Adipocyte (in vitro differentiated cells): ENCODE data around the gene PDSS2.
"Not testable (repeated sequence)": the region's sequence is repeated elsewhere in the genome, so short reads cannot be mapped to it uniquely, and the experiment has no call there.

Source experiments
- DNase-seq: peaks from one replicate; pipeline ENCODE4 v3.0.0-alpha.2; 2015; ENCODE audit warnings: low read depth
- H3K27me3 ChIP-seq: replicated peaks from 2 replicates; pipeline ENCODE4 v1.7.0; 2013; ENCODE audit warnings: mild to moderate bottlenecking, low read length, moderate library complexity; ENCODE audit not compliant: control insufficient read depth, insufficient read depth
- H3K36me3 ChIP-seq: 2 replicates; pipeline ENCODE4 v1.7.0; 2013; ENCODE audit warnings: low read length, mild to moderate bottlenecking, moderate library complexity; ENCODE audit not compliant: control insufficient read depth, insufficient read depth, severe bottlenecking
- H3K4me1 ChIP-seq: 2 replicates; pipeline ENCODE4 v1.7.0; 2013; ENCODE audit warnings: mild to moderate bottlenecking, low read length, moderate library complexity; ENCODE audit not compliant: control insufficient read depth, insufficient read depth
- H3K4me3 ChIP-seq: 2 replicates; pipeline ENCODE4 v1.7.0; 2013; ENCODE audit warnings: mild to moderate bottlenecking, low read length, moderate library complexity
- H3K9ac ChIP-seq: 2 replicates; pipeline ENCODE4 v1.7.0; 2013; ENCODE audit warnings: mild to moderate bottlenecking, low read length, moderate library complexity
- H3K9me3 ChIP-seq: 2 replicates; pipeline ENCODE4 v1.7.0; 2013; ENCODE audit warnings: mild to moderate bottlenecking, low read length, moderate library complexity; ENCODE audit not compliant: control insufficient read depth

PDSS2 gene

DNA sequence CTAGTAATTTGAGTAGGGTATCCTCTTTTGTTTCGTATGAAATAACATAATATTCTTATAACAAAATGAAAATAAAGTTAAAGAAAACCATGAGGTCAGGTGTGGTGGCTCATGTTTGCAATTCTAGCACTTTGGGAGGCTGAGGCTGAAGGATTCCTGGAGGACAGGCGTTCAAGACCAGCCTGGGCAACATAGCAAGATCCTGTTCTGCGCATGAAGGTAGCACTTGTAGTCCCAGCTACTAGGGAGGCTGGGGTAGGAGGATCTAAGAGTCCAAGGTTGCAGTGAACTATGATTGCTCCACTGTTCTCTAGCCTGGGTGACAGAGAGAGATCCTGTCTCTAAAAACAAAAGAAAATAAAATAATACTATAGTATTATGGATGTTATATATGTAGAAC is 145.6 kb downstream of the PDSS2 start:
- H3K9me3 ChIP-seq, result no peaks in the 10 kb centered on the region
- H3K4me1 ChIP-seq, result peaks cover 8% of the 10 kb centered on the region
- H3K27me3 ChIP-seq, result no peaks in the 10 kb centered on the region
- H3K36me3 ChIP-seq, result no peaks in the 10 kb centered on the region
- no peak overlapping the region for H3K4me3 ChIP-seq
- no peak overlapping the region for H3K9ac ChIP-seq
- no peak for DNase-seq

DNA sequence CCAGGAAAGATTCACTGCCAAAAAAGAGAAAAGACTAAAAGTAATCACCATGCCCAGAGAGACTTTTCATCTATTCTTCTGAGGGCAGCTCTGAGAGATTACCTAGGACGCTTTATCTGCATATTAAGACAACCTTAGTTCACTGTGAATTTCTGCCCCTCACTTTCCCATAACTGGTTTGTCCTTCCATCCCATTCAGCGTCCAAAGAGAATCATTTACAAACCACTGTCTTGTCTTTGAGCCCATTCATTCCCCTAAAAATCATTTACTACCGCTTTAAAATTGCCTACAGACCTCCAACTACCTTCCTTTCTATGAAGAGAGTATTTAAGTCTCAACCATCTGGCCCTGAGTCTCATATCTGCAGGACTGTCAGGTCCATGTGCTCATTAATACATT is 149.0 kb downstream of the PDSS2 start:
- H3K4me1 ChIP-seq, result peaks cover 4% of the 10 kb centered on the region
- no peaks in the 10 kb centered on the region for H3K27me3 ChIP-seq
- DNase-seq, result no peak
- no peak overlapping the region for H3K4me3 ChIP-seq
- H3K9me3 ChIP-seq, result no peaks in the 10 kb centered on the region
- no peaks in the 10 kb centered on the region for H3K36me3 ChIP-seq
- H3K9ac ChIP-seq, result no peak overlapping the region

DNA sequence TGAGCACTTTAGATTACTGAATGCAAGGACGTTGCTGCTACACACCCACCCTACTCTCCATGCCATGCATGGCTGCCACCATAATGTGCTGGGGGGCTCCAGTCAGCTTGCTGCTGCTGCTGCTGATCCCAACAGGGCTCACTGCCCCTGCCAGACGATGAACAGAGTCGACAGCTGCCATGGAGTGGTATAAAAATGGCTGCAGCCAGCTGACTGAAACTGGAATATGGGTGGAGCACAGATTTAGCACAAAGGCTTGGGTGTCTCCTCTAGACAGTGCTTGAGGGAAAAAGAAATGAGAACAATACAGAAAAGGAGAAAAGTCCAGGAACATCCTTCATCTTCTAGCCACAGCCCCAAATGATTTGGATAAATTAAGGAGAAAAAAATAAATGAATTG is 150.7 kb downstream of the PDSS2 start:
- Histone ChIP-seq H3K4me3 (no peak overlapping the region), H3K36me3 (no peaks in the 10 kb centered on the region), H3K9ac (no peak overlapping the region), H3K4me1 (no peaks in the 10 kb centered on the region), H3K27me3 (no peaks in the 10 kb centered on the region), H3K9me3 (no peaks in the 10 kb centered on the region)
- DNase-seq, result no peak

DNA sequence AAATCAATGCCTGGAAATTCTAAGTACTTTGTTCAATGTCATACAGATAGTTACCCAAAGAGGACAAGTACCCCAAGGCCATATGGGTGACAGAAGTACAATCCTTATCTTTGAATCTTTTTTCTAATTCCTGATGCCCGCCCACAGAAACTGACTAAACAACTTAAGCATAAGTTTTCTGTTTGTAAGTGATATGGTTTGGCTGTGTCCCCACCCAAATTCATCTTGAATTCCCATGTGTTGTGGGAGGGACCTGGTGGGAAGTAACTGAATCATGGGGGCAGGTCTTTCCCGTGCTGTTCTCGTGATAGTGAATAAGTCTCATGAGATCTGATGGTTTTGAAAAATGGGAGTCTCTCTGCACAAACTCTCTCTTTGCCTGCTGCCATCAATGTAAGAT is 153.4 kb downstream of the PDSS2 start:
- not testable (repeated sequence) for H3K9me3 ChIP-seq, H3K4me3 ChIP-seq, DNase-seq, H3K27me3 ChIP-seq, H3K36me3 ChIP-seq, H3K9ac ChIP-seq, H3K4me1 ChIP-seq

DNA sequence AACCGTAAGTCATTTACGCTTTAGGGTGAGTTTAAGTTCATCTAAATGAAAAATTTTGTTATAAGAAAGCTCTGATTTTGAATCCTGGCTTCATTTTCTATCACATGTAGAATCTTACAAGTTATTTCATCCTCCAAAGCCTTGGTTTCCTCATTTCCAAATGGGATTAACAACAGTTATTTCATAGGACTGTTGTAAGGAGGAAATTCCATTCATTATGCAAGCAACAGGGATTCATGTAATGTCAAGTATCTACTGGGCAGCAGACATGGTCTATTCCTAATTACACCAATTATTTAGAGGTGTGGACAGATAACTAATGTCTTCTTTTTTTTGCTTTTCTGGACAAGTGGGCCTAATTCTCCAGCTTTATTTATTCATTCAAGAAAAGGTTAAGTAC is 154.0 kb downstream of the PDSS2 start:
- DNase-seq, result no peak
- H3K4me3 ChIP-seq, result no peak overlapping the region
- no peak overlapping the region for H3K9ac ChIP-seq
- H3K9me3 ChIP-seq, result no peaks in the 10 kb centered on the region
- no peaks in the 10 kb centered on the region for H3K36me3 ChIP-seq
- H3K4me1 ChIP-seq, result no peaks in the 10 kb centered on the region
- no peaks in the 10 kb centered on the region for H3K27me3 ChIP-seq

DNA sequence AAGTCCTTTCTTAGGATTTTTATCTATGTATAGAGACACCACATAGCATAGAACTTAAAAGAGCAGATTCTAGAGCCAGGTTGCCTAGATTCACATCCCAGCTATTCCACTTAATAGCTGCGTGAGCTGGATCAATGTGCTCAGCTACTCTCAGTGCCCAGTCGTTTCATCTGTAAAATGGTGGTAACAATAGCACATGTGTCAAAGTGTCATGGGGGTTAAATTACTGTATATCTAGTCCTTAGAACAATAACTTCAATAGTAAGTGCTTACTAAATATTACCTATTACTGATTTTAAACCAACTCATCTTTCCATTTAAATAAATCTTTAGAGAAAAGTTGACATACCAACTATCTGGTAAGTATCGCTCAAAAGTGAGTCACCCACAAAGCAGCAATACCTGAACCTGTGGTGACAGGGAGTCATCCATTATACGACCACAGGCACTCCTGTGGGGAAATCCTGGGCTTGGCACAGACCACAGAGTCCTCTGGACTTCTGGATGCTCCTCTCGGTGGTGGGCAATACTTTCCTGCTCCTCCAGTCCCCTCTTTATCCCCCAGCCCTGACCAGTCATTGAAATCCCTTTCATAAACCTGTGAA is 154.8 kb downstream of the PDSS2 start:
- Histone ChIP-seq H3K36me3 (no peaks in the 10 kb centered on the region), H3K4me1 (no peaks in the 10 kb centered on the region), H3K9ac (no peak overlapping the region), H3K4me3 (no peak overlapping the region), H3K9me3 (no peaks in the 10 kb centered on the region), H3K27me3 (no peaks in the 10 kb centered on the region)
- no peak for DNase-seq

DNA sequence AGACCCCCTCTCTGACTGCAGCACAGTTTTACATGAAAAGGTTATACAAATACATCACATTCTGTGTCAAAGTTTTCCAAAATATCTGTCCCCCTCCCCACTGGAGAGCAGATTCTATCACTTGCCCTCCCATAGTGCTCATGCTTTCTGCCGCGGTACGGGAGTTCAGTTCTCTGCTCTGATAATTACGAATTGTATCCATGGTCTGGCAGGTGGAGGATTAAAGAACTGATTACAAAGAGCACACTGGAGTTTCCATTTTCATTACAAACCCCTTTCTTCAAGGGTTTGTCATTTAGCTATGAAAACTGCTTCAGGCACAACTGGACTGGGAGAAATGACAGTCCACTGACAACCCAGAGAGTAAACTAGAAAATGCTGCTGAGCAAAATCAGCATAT is 166.0 kb downstream of the PDSS2 start:
- no peaks in the 10 kb centered on the region for H3K4me1 ChIP-seq
- no peak for DNase-seq
- H3K27me3 ChIP-seq, result no peaks in the 10 kb centered on the region
- no peak overlapping the region for H3K4me3 ChIP-seq
- no peak overlapping the region for H3K9ac ChIP-seq
- H3K36me3 ChIP-seq, result no peaks in the 10 kb centered on the region
- no peaks in the 10 kb centered on the region for H3K9me3 ChIP-seq

DNA sequence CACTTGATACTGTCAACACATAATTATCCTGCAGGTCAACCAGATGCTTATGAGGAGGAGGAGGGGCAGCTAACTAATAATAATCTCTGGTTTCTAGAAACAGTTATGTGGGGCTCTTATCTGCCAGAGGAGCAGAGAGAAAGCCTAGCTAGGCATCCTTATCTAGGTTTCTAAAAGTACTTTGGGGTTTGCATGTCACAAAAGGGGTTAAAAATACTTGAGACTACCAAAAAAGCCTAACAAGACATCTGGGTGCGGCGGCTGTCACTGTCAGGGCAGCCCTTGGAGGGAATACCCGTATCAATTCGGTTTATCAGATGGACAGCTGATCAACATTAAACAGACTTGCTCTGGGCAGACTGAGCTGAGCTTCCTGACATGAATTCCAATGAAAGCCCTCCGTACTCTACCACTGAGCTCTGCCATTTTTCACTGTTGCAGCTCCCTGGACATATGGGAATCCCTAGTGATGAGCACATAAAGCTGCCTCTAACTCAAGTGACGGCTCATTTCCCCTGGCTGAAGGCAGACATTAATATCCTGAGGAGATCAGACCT is 166.6 kb downstream of the PDSS2 start:
- Histone ChIP-seq H3K4me3 (no peak overlapping the region), H3K36me3 (no peaks in the 10 kb centered on the region), H3K9me3 (no peaks in the 10 kb centered on the region), H3K27me3 (no peaks in the 10 kb centered on the region), H3K4me1 (no peaks in the 10 kb centered on the region), H3K9ac (no peak overlapping the region)
- DNase-seq, result no peak

DNA sequence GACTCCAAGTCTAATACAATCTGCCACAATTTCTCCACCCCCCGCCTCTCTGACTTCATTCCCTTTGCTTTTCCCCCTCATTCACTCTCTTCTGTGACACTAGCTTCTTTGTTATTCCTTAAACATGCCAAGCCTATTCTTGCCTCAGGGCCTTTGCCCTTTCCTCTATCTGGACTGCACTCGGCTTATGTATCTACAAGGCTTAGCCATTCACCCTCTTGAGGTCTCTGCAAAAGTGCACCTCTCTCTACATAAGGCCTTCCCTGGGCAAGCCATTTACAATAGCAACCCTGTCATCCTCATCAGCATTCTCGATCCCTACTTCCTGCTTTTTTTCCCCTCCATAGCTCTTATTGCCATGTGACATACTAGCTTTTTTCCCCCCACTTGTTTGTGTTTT is 168.9 kb downstream of the PDSS2 start:
- Histone ChIP-seq H3K4me1 (no peaks in the 10 kb centered on the region), H3K9me3 (no peaks in the 10 kb centered on the region), H3K4me3 (no peak overlapping the region), H3K9ac (no peak overlapping the region), H3K36me3 (no peaks in the 10 kb centered on the region), H3K27me3 (no peaks in the 10 kb centered on the region)
- no peak for DNase-seq

DNA sequence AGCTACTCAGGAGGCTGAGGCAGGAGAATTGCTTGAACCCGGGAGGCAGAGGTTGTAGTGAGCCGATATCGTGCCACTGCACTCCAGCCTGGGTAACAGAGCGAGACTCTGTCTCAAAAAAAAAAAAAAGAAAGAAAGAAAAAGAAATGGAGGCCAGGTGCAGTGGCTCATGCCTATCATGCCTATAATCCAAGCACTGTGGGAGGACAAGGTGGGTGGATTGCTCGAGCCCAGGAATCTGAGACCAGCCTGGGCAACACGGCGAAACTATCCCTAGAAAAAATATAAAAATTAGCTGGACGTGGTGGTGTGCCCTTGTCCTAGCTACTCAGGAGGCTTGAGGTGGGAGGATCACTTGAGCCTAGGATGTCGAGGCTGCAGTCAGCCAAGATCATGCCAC is 170.1 kb downstream of the PDSS2 start:
- not testable (repeated sequence) for H3K4me3 ChIP-seq

DNA sequence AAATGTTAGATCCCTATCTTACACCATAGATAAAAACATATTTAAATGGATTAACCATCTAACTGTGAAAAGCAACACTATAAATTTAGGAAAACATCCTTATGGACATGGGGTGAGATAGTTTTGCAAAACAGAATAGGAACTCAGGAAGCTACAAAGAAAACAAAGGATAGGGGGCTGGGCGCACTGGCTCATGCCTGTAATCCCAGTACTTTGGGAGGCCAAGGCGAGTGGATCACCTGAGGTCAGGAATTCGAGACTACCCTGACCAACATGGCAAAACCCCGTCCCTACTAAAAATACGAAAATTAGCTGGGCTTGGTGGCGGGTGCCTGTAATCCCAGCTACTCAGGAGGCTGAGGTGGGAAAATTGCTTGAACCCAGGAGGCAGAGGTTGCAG is 173.7 kb downstream of the PDSS2 start:
- not testable (repeated sequence) for H3K4me3 ChIP-seq, H3K36me3 ChIP-seq, H3K9ac ChIP-seq, H3K9me3 ChIP-seq, H3K4me1 ChIP-seq, DNase-seq, H3K27me3 ChIP-seq

More for the DNA sequence above, 170.1 kb downstream of the PDSS2 start:
- not testable (repeated sequence) for H3K4me1 ChIP-seq, DNase-seq, H3K36me3 ChIP-seq, H3K27me3 ChIP-seq, H3K9ac ChIP-seq, H3K9me3 ChIP-seq

DNA sequence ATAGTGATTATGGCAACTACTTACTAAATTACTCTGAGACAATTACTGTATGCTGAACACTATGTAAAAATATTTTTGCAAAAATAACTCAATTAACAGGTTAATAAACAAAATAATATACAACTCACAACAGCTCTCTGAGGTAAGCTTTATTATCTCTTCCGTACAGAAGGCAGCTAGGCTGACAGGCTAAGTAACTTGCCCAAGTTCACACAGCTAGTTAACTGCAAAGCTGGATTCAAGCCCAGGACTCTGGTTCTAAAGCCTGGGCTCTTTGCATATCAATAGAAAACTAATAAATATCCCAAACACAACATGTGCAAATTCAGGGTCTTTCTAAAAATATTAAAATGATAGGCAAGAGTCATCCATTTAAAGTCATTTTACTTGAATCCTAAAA is 174.6 kb downstream of the PDSS2 start:
- no peak for DNase-seq
- H3K27me3 ChIP-seq, result no peaks in the 10 kb centered on the region
- H3K9me3 ChIP-seq, result no peaks in the 10 kb centered on the region
- H3K4me1 ChIP-seq, result no peaks in the 10 kb centered on the region
- H3K36me3 ChIP-seq, result no peaks in the 10 kb centered on the region
- no peak overlapping the region for H3K4me3 ChIP-seq
- H3K9ac ChIP-seq, result no peak overlapping the region
